H1 (cell line): ENCODE measurements around the gene DACT3.

ENCODE experiments used
- ASH2L ChIP-seq: fragments of 200-600, 300-600 bp; sonication (generic); IDR thresholded peaks from one replicate; pipeline ENCODE4 v1.7.1; 2017; ENCODE audit warnings: low read length
- CBX5 ChIP-seq: fragments of 300-800, 300-1000 bp; sonication (generic); IDR thresholded peaks from 2 replicates; pipeline ENCODE4 v1.7.1; 2016; ENCODE audit warnings: antibody characterized with exemption, low read length, low read depth
- CEBPB ChIP-seq: IDR thresholded peaks from 2 replicates; pipeline ENCODE4 v1.6.1; 2012; ENCODE audit warnings: low read depth, low read length
- MAX ChIP-seq: IDR thresholded peaks from 2 replicates; pipeline ENCODE4 v1.6.1; 2012; ENCODE audit warnings: inconsistent platforms
- PHF8 ChIP-seq: fragments of 200-600 bp; sonication (generic); conservative IDR thresholded peaks from 2 replicates; pipeline ENCODE4 v1.7.1; 2012; ENCODE audit warnings: low read depth, mild to moderate bottlenecking, inconsistent platforms, low read length, moderate library complexity
- POLR2A ChIP-seq, 2 experiments: IDR thresholded peaks; 1 replicate in 1 of 2; 2 replicates in 1 of 2; pipeline ENCODE4 v1.6.1; 2011; ENCODE audit warnings: low read depth in 2 of 2, low read length in 2 of 2, mild to moderate bottlenecking in 2 of 2; ENCODE audit errors: control extremely low read depth in 1 of 2
- POLR2AphosphoS5 ChIP-seq: IDR thresholded peaks from 2 replicates; pipeline ENCODE4 v1.6.1; 2011; ENCODE audit warnings: low read depth, low read length
- RAD21 ChIP-seq, 2 experiments: IDR thresholded peaks in 1 of 2; conservative IDR thresholded peaks in 1 of 2; 2 replicates each; pipeline ENCODE4 v1.6.1; 2011; ENCODE audit warnings: low read depth in 2 of 2, low read length in 2 of 2, improper control_type of control experiment in 1 of 2, inconsistent platforms in 1 of 2, mild to moderate bottlenecking in 1 of 2, moderate library complexity in 1 of 2
- RXRA ChIP-seq: IDR thresholded peaks from 2 replicates; pipeline ENCODE4 v1.6.1; 2011; ENCODE audit warnings: low read depth, mild to moderate bottlenecking, low read length, moderate library complexity; ENCODE audit not compliant: insufficient read depth
- SIN3A ChIP-seq, 2 experiments: IDR thresholded peaks in 1 of 2; conservative IDR thresholded peaks in 1 of 2; 2 replicates each; pipeline ENCODE4 v1.6.1; 2011 to 2012; ENCODE audit warnings: low read length in 2 of 2, improper control_type of control experiment in 1 of 2, low read depth in 1 of 2, mild to moderate bottlenecking in 1 of 2
- SP2 ChIP-seq: IDR thresholded peaks from 2 replicates; pipeline ENCODE4 v1.6.1; 2012; ENCODE audit warnings: mild to moderate bottlenecking, low read length, inconsistent platforms
- TF ChIP-seq, protein P1 (sequence below), 3 experiments: IDR thresholded peaks; 1 replicate in 2 of 3; 2 replicates in 1 of 3; pipeline versions ENCODE4 v1.5.1 to v1.6.1; 2011; ENCODE audit warnings: low read length in 3 of 3, mild to moderate bottlenecking in 3 of 3, inconsistent platforms in 2 of 3, low read depth in 1 of 3, moderate library complexity in 1 of 3; ENCODE audit not compliant: insufficient read depth in 1 of 3; ENCODE audit errors: control extremely low read depth in 1 of 3

GRCh38 chr19:46689358-46689757 is 28.4 kb upstream of the DACT3 start:
- TF ChIP-seq POLR2AphosphoS5: no peak
- TF ChIP-seq, protein P1, sequence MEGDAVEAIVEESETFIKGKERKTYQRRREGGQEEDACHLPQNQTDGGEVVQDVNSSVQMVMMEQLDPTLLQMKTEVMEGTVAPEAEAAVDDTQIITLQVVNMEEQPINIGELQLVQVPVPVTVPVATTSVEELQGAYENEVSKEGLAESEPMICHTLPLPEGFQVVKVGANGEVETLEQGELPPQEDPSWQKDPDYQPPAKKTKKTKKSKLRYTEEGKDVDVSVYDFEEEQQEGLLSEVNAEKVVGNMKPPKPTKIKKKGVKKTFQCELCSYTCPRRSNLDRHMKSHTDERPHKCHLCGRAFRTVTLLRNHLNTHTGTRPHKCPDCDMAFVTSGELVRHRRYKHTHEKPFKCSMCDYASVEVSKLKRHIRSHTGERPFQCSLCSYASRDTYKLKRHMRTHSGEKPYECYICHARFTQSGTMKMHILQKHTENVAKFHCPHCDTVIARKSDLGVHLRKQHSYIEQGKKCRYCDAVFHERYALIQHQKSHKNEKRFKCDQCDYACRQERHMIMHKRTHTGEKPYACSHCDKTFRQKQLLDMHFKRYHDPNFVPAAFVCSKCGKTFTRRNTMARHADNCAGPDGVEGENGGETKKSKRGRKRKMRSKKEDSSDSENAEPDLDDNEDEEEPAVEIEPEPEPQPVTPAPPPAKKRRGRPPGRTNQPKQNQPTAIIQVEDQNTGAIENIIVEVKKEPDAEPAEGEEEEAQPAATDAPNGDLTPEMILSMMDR (IDR thresholded peaks at IDR 0.05; ENCODE audit: control extremely low read depth in 1 of 3, insufficient read depth in 1 of 3, low read depth in 1 of 3, low read length in 3 of 3): no peak
- no peak for TF ChIP-seq POLR2A (IDR thresholded peaks at IDR 0.05; ENCODE audit: control extremely low read depth in 1 of 2, low read depth in 2 of 2, low read length in 2 of 2)
- no peak for TF ChIP-seq PHF8
- TF ChIP-seq ASH2L: no peak
- TF ChIP-seq RXRA: no peak
- TF ChIP-seq SP2: no peak
- TF ChIP-seq CEBPB: no peak
- TF ChIP-seq RAD21 (IDR thresholded peaks at IDR 0.05 in 1 of 2, conservative IDR thresholded peaks at IDR 0.05 in 1 of 2; ENCODE audit: low read depth in 2 of 2, low read length in 2 of 2): no peak
- no peak for TF ChIP-seq SIN3A (conservative IDR thresholded peaks at IDR 0.05 in 1 of 2, IDR thresholded peaks at IDR 0.05 in 1 of 2; ENCODE audit: low read depth in 1 of 2, low read length in 2 of 2)
- no peak for TF ChIP-seq MAX
- TF ChIP-seq CBX5: no peak
